ENCODE measurements around the gene MEPE.

MEPE gene, protein sequence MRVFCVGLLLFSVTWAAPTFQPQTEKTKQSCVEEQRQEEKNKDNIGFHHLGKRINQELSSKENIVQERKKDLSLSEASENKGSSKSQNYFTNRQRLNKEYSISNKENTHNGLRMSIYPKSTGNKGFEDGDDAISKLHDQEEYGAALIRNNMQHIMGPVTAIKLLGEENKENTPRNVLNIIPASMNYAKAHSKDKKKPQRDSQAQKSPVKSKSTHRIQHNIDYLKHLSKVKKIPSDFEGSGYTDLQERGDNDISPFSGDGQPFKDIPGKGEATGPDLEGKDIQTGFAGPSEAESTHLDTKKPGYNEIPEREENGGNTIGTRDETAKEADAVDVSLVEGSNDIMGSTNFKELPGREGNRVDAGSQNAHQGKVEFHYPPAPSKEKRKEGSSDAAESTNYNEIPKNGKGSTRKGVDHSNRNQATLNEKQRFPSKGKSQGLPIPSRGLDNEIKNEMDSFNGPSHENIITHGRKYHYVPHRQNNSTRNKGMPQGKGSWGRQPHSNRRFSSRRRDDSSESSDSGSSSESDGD

DNA sequence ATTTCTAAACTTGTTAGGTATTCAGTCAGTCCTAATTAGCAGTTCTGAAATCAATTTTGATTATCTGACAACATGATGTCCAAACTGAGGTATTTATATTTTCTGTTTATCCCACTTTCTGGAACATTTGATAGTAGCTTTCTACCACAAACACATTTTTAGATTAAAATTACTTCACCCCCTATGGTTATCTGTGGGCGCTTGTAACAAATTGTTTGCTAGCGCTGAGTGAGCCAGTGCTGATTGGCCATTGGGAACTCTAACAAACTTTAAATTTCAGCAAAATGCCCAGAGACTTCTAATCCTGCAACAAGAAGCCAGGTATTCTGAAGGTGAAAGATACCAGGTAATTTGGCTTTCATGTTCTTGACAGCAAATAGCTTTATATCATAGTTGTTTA lies at the start of gene MEPE:
MEPE (plus strand) TSS at position 301 of the 400 bp plus-strand sequence. CDS start 1,746 bp downstream, outside the sequence.
- DNase-seq (ENCODE audit: low read depth, low spot score) = no peak

DNA sequence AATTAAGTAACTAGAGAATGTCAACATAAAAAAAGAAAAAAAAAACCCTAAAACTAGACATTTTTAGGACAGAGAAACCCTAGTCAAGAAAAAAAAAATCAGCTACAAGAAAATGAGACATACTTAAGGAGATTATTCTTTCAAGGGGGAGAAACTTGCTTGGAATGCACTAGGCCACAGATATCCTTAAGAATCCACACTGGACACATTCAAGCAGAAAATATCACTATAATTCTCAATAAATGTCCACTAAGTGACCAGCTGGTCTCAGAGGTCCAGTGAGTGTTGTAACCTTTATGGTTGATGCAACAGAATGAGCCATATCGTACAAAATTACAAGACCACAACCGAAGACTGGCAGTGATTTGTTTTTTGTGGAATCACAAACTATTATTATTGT lies 49.0 kb upstream of the MEPE start:
- no peak for DNase-seq (ENCODE audit: low read depth, low spot score)

DNA sequence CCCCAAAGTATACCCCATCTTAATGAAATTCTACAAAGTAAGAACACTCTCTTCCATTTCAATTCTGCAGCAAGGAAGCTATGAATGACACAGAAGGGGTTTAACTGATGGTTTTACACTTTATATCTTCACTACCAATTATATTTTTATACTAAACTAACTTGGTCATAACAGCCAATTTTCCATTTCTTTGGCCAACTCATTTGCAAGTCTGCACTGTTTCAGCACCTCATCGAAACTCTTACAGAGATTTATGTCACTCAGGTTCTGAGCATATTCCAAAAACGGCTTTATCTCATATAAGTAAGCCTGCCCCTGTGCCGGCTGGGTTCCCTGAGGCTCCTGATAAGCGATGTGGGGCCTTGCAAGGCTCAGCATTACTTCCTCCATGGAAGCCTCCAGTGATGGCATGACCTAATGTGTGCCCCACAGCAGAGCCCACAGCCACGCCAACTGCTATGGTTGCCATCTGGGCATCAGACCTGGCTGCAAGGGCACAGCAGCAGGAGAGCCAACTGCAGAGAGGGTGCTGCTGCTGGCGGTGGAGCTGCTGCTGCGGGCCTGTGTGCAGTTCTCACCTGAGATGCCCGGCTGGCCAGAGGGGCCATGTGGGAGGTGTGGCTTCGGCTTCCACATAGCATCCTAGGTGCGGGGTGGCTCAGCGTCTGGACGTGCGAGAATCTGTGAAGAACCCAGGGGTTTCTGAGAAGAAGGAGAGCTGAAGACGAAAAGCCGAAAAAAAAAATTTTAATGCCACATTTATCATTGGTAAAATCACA lies 46.8 kb upstream of the MEPE start:
- DNase-seq (ENCODE audit: low read depth, low spot score) = no peak

DNA sequence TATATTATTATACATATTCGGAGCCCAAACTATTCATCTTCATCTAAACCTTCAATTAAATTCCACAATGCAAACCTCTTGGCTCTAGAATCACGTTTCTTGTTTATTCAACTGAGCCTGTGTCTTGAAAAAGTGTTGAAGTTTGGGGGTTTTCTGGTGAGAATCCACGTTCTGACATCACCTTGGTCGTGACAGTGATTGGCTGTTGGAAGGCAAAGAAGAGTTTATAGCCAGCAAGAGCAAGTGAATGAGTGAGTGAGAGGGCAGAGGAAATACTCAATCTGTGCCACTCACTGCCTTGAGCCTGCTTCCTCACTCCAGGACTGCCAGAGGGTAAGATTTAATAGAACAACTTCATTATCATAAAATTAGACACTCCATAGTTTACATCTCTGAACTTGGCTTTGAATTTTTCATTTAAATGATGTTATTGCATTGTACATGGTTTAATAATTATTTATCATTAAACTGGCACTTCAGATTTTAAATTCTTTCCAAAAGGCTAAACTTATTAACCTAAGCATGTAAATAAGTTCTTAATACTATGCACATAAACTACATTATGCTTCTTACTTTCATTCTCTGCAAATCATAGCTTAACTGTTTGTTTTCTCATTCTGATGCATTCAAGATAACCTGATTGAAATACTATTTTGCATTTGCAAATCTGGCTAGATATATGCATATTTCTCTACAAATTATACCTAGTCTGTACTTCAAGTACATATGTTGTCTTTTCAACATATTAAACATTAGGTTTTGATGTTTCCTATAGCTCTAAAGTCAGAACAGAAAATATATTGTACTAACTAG lies 33.3 kb upstream of the MEPE start, which contains the start of gene IBSP:
IBSP (plus strand) TSS at position 254 of the 813 bp plus-strand sequence. CDS start 2,808 bp downstream, outside the sequence.
- no peak for DNase-seq (ENCODE audit: low read depth, low spot score)

DNA sequence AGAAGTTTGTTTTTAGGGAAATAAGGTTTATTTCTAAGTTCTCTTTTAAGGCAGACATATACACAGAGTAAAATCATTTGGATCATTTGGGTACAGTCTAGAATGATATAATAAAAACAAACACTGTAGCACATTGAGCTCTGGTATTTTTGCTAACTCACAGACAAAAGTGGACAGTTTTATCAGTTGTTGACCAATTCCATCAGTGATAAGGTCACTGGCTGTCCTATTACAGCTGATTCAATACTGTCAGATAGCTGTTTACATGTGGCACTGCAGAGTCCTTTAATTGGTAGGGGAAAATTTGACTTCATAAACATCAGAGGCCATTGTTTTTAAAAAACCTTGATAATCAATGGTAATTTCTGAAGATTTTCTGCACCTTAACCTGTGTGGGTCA lies 29.9 kb upstream of the MEPE start:
- no peak for DNase-seq (ENCODE audit: low read depth, low spot score)

DNA sequence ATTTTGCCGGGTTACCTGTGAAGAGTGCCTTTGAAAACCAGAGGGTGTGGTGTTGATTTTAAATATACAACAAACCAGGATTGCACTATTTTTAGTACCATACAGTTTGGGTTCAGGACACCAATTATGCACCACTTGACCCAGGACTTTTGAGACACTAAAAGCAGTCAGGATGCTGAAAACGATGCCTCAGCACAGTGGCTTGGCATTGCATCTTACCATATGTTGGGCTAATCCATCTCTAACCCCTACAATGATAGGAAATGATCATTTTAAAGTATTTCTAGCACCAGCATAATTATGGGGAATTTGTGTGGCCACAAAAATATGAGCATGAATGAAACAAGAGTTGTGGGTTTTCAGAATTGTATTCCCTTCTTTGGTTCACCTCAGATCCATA lies 29.3 kb upstream of the MEPE start:
- no peak for DNase-seq (ENCODE audit: low read depth, low spot score)

DNA sequence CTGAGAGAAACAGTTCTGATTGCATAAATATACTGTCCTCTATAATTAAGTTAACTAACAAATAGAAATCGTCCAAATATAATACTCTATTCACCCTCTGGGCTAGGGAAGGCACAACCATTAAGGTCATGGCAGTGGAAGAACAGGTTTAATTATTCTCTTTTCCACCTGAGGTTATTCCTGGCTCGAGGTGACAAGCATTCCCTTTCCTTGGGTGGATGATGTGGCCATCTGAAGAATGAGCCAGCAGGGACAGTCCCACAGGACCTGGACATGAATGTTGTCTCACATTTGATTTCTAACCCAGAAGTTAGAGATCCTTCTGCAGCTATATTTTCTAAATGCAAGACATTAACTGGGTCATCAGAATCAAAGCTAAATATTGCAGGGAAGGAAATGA lies 27.9 kb upstream of the MEPE start:
- no peak for DNase-seq (ENCODE audit: low read depth, low spot score)

DNA sequence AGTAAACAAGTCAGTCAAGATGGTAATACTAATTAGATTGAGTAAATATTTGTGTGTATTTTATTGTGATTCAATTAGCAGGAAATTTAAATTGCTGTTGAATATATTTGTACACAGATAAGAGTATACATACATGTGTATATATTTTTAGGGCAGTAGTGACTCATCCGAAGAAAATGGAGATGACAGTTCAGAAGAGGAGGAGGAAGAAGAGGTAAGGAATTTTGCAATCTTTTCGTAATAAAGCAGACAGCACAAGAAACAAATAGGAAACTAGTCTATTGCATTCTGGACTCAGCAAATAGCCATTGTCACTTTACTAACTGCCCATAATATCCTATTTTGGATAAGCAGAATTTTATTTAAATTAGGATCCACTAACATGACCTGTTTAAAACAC lies 26.8 kb upstream of the MEPE start:
- no peak for DNase-seq (ENCODE audit: low read depth, low spot score)

DNA sequence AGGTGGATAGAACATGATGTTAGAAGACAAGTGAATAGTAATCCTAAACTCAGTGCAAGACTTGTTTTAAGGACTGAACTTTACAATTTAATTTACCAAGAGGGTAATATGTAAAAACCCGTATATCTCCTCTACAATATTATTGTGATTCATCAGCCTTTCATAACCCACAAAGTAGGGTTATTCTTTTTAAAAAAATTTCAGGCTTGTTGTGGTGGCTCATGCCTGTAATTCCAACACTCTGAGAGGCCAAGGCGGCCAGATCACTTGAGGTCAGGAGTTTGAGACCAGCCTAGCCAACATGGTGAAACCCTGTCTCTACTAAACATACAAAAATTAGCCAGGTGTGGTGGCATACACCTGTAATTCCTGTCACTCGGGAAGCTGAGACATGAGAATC lies 26.2 kb upstream of the MEPE start:
- no peak for DNase-seq (ENCODE audit: low read depth, low spot score)

DNA sequence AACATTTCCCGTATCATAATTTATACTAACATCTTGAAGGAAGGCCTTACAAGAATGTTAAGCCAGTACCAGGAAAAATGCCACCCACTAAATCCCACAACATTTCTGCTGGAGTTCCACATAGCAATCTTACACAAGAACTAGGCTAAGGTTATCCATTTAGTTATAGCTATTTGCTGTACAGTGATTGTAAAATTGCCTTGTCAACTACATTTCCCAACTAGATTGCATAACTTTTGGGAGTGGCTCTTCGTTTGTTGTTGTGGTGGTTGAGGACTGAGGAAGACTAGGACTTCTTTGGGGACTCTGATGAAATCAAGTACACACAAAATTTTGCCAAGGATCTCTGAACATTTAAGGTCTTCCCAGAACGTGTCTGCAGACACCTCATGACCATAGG lies 25.4 kb upstream of the MEPE start:
- DNase-seq (ENCODE audit: low read depth, low spot score) = no peak

DNA sequence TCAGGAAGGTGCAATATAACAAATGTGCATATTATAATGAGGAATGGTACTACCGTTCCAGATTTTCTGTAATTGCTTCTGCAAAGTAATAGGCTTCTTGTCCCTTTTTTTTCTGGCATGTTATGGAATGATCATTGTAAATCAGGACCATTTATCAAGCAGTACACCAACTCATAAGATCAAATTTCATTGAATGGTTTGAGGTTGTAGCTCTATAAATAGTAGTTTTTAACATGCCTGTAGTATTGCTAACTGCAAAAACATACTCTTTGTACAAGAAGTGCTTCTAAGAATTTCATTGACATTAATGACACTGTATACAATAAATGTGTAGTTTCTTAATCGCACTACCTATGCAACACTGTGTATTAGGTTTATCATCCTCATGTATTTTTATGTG lies 20.8 kb upstream of the MEPE start:
- no peak for DNase-seq (ENCODE audit: low read depth, low spot score)

DNA sequence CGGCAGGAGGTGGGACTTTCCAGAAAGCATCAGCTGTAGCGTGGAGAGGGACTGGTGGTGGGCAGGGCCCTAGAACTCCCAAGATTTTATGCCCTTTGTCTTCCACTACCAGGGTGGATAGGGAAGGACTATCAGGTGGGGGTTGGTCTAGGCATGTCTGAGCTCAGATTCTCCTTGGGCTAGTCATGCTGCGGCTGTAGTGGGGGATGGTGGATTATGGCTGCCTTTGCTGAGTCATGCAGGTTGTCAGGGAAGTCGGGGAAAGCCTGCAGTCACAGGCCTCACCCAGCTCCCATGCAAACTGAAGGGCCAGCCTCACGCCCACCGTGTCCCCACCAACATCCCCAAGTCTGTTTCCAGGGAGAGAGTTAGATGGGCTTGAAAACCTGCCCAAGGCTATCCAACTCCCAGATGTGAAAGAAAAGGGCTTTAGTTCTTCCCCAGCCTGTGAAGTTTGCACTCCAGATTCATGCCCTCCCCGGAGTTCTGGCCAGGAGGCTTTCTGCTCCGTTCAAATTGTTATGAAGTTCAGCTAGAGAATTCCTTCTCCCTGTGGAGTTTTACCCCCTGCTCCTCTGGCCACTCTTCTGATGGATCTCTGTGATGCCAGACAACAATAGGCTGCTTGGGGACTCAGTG lies 13.4 kb upstream of the MEPE start:
- peak; percentile 87 for DNase-seq (ENCODE audit: low read depth, low spot score)

DNA sequence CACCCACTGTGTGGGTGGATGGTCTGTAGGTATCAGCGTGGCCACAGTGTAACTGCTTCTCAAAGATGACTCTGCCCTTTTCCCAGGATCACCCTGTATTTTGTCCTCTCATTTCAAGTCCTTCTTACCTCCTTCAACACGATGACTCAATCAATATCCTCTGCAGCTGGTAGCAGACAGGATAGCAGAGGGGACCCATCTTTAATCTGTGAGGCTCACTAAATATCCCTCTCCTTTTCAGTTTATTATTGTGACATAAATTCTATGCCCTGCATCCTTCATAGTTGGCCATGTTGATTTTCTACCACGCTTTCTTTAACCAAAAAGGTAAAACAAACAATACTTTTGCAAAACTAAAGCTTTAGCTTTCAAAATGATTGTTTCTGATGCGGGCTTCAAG lies 9.6 kb upstream of the MEPE start:
- DNase-seq (ENCODE audit: low read depth, low spot score) = no peak

DNA sequence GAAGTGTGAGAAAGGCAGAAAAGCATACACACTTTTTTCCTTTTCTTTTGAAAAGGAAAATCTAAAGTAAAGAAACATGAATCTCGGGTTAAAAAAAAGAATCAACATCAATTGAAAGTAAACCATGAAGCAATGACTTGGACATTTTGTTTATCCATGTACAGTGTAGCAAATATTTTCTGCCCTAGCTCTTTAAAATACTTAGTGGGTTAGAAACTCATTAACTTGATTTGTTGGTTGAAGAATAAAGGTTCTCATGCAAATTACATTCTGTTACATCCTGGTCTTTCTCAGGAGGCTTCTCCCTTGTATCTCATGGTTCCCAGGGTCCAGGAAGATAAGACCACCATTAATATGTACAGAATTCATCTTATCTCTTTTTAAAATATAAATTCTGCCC lies 9.0 kb upstream of the MEPE start:
- DNase-seq (ENCODE audit: low read depth, low spot score) = no peak

DNA sequence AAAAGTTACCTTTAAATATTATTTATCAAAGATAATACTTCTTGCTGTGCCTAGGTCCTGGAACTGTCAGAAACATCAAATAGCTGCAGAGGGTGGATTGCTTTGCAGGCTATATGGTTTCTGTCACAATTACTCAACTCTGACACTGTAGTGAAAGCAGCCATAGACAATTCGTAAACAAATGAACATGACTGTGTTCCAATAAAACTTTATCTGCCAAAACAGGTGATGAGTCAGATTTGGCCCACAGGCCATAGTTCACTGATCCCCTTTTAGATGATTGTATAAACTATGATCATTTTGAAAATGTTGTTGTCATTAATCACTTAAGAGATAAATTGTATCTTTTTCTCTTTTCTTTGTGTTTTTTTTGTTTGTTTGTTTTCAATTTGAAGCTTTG lies 8.4 kb upstream of the MEPE start:
- DNase-seq (ENCODE audit: low read depth, low spot score) = no peak

DNA sequence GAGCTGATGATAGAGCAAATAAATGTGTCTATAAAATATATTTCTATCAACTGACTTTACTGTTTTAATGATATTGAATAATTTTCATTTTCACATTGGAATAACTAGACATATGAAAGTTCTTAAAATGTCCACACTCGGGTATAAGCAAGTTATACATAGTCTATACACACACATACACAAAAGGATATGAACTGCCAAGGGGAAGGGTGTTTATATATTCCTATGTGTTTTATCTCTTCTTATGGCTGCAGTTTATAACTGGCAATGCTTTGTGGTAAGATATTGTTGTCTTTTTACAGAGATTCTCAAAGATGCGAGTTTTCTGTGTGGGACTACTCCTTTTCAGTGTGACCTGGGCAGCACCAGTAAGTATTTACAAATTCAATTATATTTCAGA lies 1.6 kb downstream of the MEPE start:
- no peak for DNase-seq (ENCODE audit: low read depth, low spot score)

DNA sequence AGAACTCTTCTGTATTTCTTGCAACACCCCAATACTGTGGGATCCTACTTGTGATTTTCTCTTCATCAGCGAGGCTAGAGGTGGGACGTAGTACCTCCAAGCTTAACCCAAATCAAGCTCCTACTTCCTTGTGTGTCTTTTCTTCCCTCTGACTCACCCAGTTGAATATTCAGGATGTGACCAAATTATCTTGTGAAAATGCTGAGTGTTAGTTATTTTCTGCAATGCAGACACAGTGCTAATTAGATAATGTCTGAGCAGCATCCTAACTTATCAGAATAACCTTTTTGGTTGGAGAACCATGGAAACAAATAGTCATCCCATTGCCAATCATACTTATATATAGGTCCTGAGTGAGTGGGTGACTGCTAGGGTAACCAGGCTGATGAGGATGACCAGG lies 2.4 kb downstream of the MEPE start:
- no peak for DNase-seq (ENCODE audit: low read depth, low spot score)

DNA sequence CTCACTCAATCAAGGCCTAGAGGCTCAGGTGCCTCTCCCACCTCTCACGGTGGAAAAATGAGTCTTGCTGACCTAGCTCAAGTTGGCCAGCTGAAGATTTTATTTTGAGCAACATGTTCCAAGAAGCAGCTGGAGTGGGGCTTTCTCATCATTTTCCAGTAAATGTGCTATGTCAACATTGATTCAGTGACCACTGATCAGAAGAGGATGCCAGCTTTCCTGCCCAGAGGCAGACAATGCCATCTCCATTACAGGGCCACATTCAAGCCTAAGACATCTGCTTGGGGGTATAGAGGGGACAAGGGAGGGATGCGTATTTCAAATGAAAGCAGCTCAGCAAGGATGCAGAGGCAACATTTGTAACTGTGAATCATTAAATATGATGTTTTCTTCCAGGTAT lies 3.0 kb downstream of the MEPE start:
- no peak for DNase-seq (ENCODE audit: low read depth, low spot score)

DNA sequence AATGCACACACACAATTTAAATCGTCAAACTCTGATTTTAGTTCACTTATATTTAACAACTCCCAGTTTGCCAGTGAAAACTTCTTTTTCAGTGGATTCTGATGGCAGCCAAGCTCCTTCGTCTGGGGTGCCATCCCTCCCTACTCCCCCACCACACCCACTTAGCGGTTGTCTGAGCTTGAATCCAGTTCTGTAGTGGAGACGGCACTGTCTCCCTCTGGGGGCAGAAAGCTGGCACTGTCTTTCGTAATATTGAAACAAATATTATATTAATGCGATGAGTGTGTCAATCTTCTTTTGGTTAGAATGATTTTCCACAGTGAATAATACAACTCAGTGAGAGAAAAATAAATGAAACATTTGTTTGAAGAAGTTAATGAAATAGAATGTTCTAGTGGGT lies 5.4 kb downstream of the MEPE start:
- DNase-seq (ENCODE audit: low read depth, low spot score) = no peak

DNA sequence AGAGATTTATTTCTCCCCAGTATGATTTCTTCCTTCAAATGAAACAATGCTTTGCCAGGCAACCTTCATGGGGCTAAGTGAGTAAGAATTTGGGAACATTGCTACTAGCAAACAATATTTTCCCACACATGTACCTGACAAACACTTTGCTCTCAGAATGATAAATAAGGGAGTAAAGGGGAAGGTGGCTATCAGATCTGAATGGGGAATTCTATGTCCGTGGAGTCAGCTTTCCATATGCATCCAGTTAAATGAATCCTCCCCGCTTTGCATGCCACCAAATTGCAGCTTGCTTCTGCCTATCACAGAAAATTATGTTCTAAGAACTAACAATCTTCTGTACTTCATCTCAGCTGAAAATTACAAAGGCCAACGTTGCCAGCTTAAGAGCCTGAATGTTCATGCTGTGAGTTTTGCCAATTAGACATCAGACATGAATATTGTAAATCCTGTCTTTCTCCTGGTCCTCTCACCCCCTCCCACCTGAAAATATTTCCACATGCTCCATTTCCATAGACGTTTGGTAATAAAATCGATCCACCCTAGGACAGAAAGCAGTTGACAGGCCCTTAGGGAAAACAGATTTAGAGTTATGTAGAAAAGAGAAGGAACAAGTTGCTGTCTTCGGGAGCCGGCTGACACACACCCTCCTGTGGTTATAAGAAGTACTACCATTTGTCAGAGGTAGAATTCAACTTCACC lies 6.3 kb downstream of the MEPE start:
- peak; percentile 32 for DNase-seq (ENCODE audit: low read depth, low spot score)

DNA sequence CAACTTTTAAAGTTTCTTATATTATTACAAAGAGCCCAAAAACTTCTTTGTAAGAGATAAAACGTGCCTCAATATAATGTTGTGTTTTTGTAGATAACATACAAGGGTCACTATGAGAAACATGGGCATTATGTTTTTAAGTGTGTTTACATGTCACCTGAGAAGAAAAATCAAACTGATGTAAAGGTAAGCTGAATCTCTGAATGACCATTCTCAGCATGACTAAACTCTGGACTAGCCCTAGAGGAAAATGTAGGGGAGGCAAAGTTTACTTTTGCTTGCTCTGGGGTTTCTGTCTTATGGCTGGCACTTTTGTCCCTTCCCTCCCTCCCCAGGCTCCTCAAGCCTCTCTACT lies 6.8 kb downstream of the MEPE start:
- no peak for DNase-seq (ENCODE audit: low read depth, low spot score)
